PC-3 (cell line): ENCODE measurements around the gene PPFIA1.

Experiments used
- EZH2phosphoT487 ChIP-seq: fragments of 300-600 bp; sonication (generic); IDR thresholded peaks from 2 replicates; pipeline ENCODE4 v1.6.1; 2018; ENCODE audit warnings: mild to moderate bottlenecking, antibody characterized with exemption, low read length, borderline replicate concordance
- TF ChIP-seq, protein P1 (sequence below): fragments of 300-600 bp; sonication (generic); conservative IDR thresholded peaks from 2 replicates; pipeline ENCODE4 v1.5.1; 2017; ENCODE audit warnings: antibody characterized with exemption, low read depth, mild to moderate bottlenecking, low read length

DNA sequence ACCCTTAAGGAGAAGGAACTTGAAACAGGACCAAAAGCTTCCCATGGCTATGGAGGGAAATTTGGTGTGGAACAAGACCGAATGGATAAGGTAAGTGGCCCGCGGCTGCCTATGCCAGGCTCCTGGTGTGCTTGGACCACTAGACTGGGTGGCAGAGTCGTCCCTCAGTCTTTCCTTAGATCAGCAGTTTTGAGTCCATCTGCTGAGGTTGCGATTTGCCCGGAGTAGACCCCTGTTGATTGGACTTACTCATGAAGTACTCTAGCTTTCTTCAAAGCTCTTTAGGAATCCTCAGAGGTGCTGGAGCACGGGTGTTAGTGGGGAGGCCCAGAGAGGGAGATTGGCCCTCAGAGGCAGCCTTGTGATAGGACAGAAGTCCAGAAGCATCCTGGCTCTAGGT, 139.4 kb downstream of the PPFIA1 start:
- TF ChIP-seq, protein P1, sequence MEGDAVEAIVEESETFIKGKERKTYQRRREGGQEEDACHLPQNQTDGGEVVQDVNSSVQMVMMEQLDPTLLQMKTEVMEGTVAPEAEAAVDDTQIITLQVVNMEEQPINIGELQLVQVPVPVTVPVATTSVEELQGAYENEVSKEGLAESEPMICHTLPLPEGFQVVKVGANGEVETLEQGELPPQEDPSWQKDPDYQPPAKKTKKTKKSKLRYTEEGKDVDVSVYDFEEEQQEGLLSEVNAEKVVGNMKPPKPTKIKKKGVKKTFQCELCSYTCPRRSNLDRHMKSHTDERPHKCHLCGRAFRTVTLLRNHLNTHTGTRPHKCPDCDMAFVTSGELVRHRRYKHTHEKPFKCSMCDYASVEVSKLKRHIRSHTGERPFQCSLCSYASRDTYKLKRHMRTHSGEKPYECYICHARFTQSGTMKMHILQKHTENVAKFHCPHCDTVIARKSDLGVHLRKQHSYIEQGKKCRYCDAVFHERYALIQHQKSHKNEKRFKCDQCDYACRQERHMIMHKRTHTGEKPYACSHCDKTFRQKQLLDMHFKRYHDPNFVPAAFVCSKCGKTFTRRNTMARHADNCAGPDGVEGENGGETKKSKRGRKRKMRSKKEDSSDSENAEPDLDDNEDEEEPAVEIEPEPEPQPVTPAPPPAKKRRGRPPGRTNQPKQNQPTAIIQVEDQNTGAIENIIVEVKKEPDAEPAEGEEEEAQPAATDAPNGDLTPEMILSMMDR: no peak
- TF ChIP-seq EZH2phosphoT487: no peak
